GM19240 (cell line): ENCODE data around the gene MLLT10.
"Not testable (repeated sequence)": the region's sequence is repeated elsewhere in the genome, so short reads cannot be mapped to it uniquely, and the experiment has no call there.

Experiments
- DNase-seq: peaks from one replicate; pipeline ENCODE4 v3.0.0; 2011; ENCODE audit warnings: low spot score; ENCODE audit not compliant: insufficient read length

Gene MLLT10

GRCh38 chr10:21694631-21695030 is 160.6 kb downstream of the MLLT10 start:
- DNase-seq = no peak

- no peak for DNase-seq
Measured at GRCh38 chr10:21696302-21696701, 162.3 kb downstream of the MLLT10 start.

- DNase-seq = no peak
Measured at GRCh38 chr10:21699575-21699974, 165.5 kb downstream of the MLLT10 start.

- DNase-seq = no peak
Measured at GRCh38 chr10:21700474-21700873, 166.4 kb downstream of the MLLT10 start.

- no peak for DNase-seq
Measured at GRCh38 chr10:21702633-21703111, 168.6 kb downstream of the MLLT10 start.

GRCh38 chr10:21705142-21705827 is 171.3 kb downstream of the MLLT10 start:
- no peak for DNase-seq

GRCh38 chr10:21705828-21706176 is 171.8 kb downstream of the MLLT10 start:
- no peak for DNase-seq

- no peak for DNase-seq
Measured at GRCh38 chr10:21707498-21707897, 173.5 kb downstream of the MLLT10 start.

- no peak for DNase-seq
Measured at GRCh38 chr10:21712975-21713374, 178.9 kb downstream of the MLLT10 start.

GRCh38 chr10:21715531-21716195 is 181.6 kb downstream of the MLLT10 start:
- no peak for DNase-seq

- not testable (repeated sequence) for DNase-seq
Measured at GRCh38 chr10:21717437-21718054, 183.5 kb downstream of the MLLT10 start.

- no peak for DNase-seq
Measured at GRCh38 chr10:21719502-21719901, 185.5 kb downstream of the MLLT10 start.

- no peak for DNase-seq
Measured at GRCh38 chr10:21720090-21720489, 186.1 kb downstream of the MLLT10 start.

GRCh38 chr10:21721000-21721665 is 187.1 kb downstream of the MLLT10 start:
- DNase-seq = no peak

- DNase-seq = no peak
Measured at GRCh38 chr10:21722209-21722608, 188.2 kb downstream of the MLLT10 start.

GRCh38 chr10:21724020-21724589 is 190.1 kb downstream of the MLLT10 start:
- no peak for DNase-seq

GRCh38 chr10:21724687-21725367 is 190.8 kb downstream of the MLLT10 start:
- DNase-seq = no peak

- no peak for DNase-seq
Measured at GRCh38 chr10:21726601-21727225, 192.7 kb downstream of the MLLT10 start.

- DNase-seq = no peak
Measured at GRCh38 chr10:21727452-21728168, 193.6 kb downstream of the MLLT10 start.

- DNase-seq = no peak
Measured at GRCh38 chr10:21728618-21729017, 194.6 kb downstream of the MLLT10 start.
